Activated CD4-positive, alpha-beta memory T cell treated with anti-CD3 and anti-CD28 coated beads for 36 hours (primary cell): ENCODE data around the gene PMM2. TPM values are rescaled to one million over a fixed set of nuclear protein-coding genes. Genes with fewer than 3 reads are reported as not detected.
A peak's percentile ranks its signal among the peaks of the same experiment; 100 is the strongest.
"Not testable (repeated sequence)": the region's sequence is repeated elsewhere in the genome, so short reads cannot be mapped to it uniquely, and the experiment has no call there.

Experiments
- CTCF ChIA-PET: fragments of 350-600 bp; sonication (Branson Sonifier 250); formaldehyde crosslinking; loops from one replicate; lab custom pipeline; 2021; ENCODE audit warnings: antibody characterized with exemption, inconsistent platforms; lab: Charles Lee
- POLR2A ChIA-PET: fragments of 350-600 bp; sonication (Branson Sonifier 250); formaldehyde crosslinking; loops from one replicate; lab custom pipeline; 2021; ENCODE audit warnings: antibody characterized with exemption; lab: Charles Lee
- DNase-seq: peaks from one replicate; pipeline ENCODE4 v3.0.0-alpha.2; 2020
- H3K27ac Mint-ChIP-seq: one replicate; pipeline ENCODE4 v1.8.0; 2021; ENCODE audit warnings: mixed read lengths
- H3K27me3 Mint-ChIP-seq: one replicate; pipeline ENCODE4 v1.8.0; 2021; ENCODE audit warnings: mixed read lengths
- H3K36me3 Mint-ChIP-seq: one replicate; pipeline ENCODE4 v1.8.0; 2021; ENCODE audit warnings: mixed read lengths
- H3K4me1 Mint-ChIP-seq: one replicate; pipeline ENCODE4 v1.8.0; 2021; ENCODE audit warnings: low read depth, mixed read lengths
- H3K4me3 Mint-ChIP-seq: one replicate; pipeline ENCODE4 v1.8.0; 2021; ENCODE audit warnings: mild to moderate bottlenecking, mixed read lengths
- H3K9me3 Mint-ChIP-seq: one replicate; pipeline ENCODE4 v1.8.0; 2021; ENCODE audit warnings: mixed read lengths
- intact Hi-C: fragments of 100-400 bp; cut with micrococcal nuclease; formaldehyde crosslinking; loops from one replicate; pipeline ENCODE4 v1.15.1; 2023
- total RNA-seq, 2 experiments: library from RNA; stranded (reverse); gene quantifications; one replicate each; pipeline ENCODE4 v1.2.3, GENCODE V29; 2021

The PMM2 gene
- total RNA-seq, 2 experiments from 2014 or later, result 34.0 to 36.0 TPM

GRCh38 chr16:8866118-8866883 lies 68.7 kb downstream of the PMM2 start:
- peaks cover 43% of the 10 kb centered on the region for H3K4me1 Mint-ChIP-seq
- intact Hi-C loops, result loop anchor here (5.0 kb wide), 3 partner anchors 49 to 211 kb away; no protein-coding TSS in a partner anchor
- H3K9me3 Mint-ChIP-seq, result no peaks in the 10 kb centered on the region
- peaks cover 6% of the 10 kb centered on the region for H3K36me3 Mint-ChIP-seq
- no peak overlapping the region for H3K27ac Mint-ChIP-seq
- peak overlapping the region; percentile 53 for H3K4me3 Mint-ChIP-seq
- ChIA-PET CTCF (no interaction called here), POLR2A (no interaction called here)
- H3K27me3 Mint-ChIP-seq, result no peaks in the 10 kb centered on the region
- no peak for DNase-seq

GRCh38 chr16:8866884-8867215 lies 69.2 kb downstream of the PMM2 start:
- intact Hi-C loops, result loop anchor here (5.0 kb wide), 3 partner anchors 50 to 210 kb away; no protein-coding TSS in a partner anchor
- H3K36me3 Mint-ChIP-seq, result peaks cover 6% of the 10 kb centered on the region
- H3K4me1 Mint-ChIP-seq, result peaks cover 44% of the 10 kb centered on the region
- ChIA-PET POLR2A (interaction anchor here (2.3 kb wide), 1 partner anchor 14 kb away, joined by 11 read pairs; no protein-coding TSS in a partner anchor), CTCF (interaction anchor here (2.4 kb wide), 1 partner anchor 70 kb away, joined by 14 read pairs; no protein-coding TSS in a partner anchor)
- DNase-seq, result no peak
- H3K27me3 Mint-ChIP-seq, result no peaks in the 10 kb centered on the region
- H3K9me3 Mint-ChIP-seq, result no peaks in the 10 kb centered on the region
- H3K27ac Mint-ChIP-seq, result peak overlapping the region; percentile 78
- peak overlapping the region; percentile 91 for H3K4me3 Mint-ChIP-seq

- peak; percentile 23 for DNase-seq
- Mint-ChIP-seq H3K27me3 (no peaks in the 10 kb centered on the region), H3K4me3 (peak overlapping the region; percentile 91), H3K36me3 (peaks cover 6% of the 10 kb centered on the region), H3K9me3 (no peaks in the 10 kb centered on the region), H3K4me1 (peaks cover 44% of the 10 kb centered on the region), H3K27ac (peak overlapping the region; percentile 78)
- ChIA-PET POLR2A (interaction anchor here (2.0 to 2.3 kb wide), 3 partner anchors 8 to 24 kb away, joined by 9 to 15 read pairs (median 11); no protein-coding TSS in a partner anchor), CTCF (interaction anchor here (0.8 to 2.4 kb wide), 3 partner anchors 13 to 141 kb away, joined by 6 to 14 read pairs (median 6); no protein-coding TSS in a partner anchor)
- intact Hi-C loops, result loop anchor here (5.0 kb wide), 3 partner anchors 50 to 210 kb away; no protein-coding TSS in a partner anchor
Measured at GRCh38 chr16:8867216-8867931, 69.7 kb downstream of the PMM2 start.

GRCh38 chr16:8867932-8868415 lies 70.3 kb downstream of the PMM2 start:
- no peak for DNase-seq
- peak overlapping the region; percentile 91 for H3K4me3 Mint-ChIP-seq
- peaks cover 6% of the 10 kb centered on the region for H3K36me3 Mint-ChIP-seq
- intact Hi-C loops, result loop anchor here (2.0 to 5.0 kb wide), 6 partner anchors 51 to 223 kb away; partner anchors contain the start of genes ABAT and HAPSTR1
- H3K4me1 Mint-ChIP-seq, result peaks cover 44% of the 10 kb centered on the region
- POLR2A ChIA-PET, result interaction anchor here (0.6 to 2.3 kb wide), 10 partner anchors 9 to 207 kb away, joined by 3 to 15 read pairs (median 6); partner anchors contain the start of genes ABAT and USP7
- H3K9me3 Mint-ChIP-seq, result no peaks in the 10 kb centered on the region
- H3K27ac Mint-ChIP-seq, result peak overlapping the region; percentile 78
- CTCF ChIA-PET, result interaction anchor here (0.8 to 4.7 kb wide), 5 partner anchors 12 to 230 kb away, joined by 3 to 65 read pairs (median 6); partner anchors contain the start of gene LITAFD
- H3K27me3 Mint-ChIP-seq, result no peaks in the 10 kb centered on the region

GRCh38 chr16:8868416-8869211 lies 71.0 kb downstream of the PMM2 start, which contains the start of gene CARHSP1:
CARHSP1 (minus strand) TSS chr16:8869006; CDS start chr16:8859328, 9,678 bp downstream.
- ChIA-PET CTCF (interaction anchor here (0.7 to 4.7 kb wide), 8 partner anchors 14 to 230 kb away, joined by 3 to 65 read pairs (median 4); partner anchors contain the start of gene LITAFD), POLR2A (interaction anchor here (0.6 to 2.3 kb wide), 17 partner anchors 9 to 246 kb away, joined by 3 to 15 read pairs (median 5); partner anchors contain the start of genes ABAT, HAPSTR1, PMM2 and TMEM186)
- H3K4me3 Mint-ChIP-seq, result peak within 1 kb of the TSS; percentile 91
- no peaks in the 10 kb centered on the region for H3K9me3 Mint-ChIP-seq
- peak; percentile 90 for DNase-seq
- peaks cover 44% of the 10 kb centered on the region for H3K4me1 Mint-ChIP-seq
- peaks cover 6% of the 10 kb centered on the region for H3K36me3 Mint-ChIP-seq
- H3K27ac Mint-ChIP-seq, result peak within 1 kb of the TSS; percentile 78
- no peaks in the 10 kb centered on the region for H3K27me3 Mint-ChIP-seq
- intact Hi-C loops, result loop anchor here (1.0 to 5.0 kb wide), 8 partner anchors 23 to 222 kb away; partner anchors contain the start of genes ABAT, HAPSTR1, PMM2 and TMEM186

GRCh38 chr16:8869212-8869987 lies 71.8 kb downstream of the PMM2 start:
- no peak for DNase-seq
- peak overlapping the region; percentile 64 for H3K27ac Mint-ChIP-seq
- intact Hi-C loops, result loop anchor here (1.0 to 5.0 kb wide), 8 partner anchors 22 to 221 kb away; partner anchors contain the start of genes ABAT, HAPSTR1, PMM2 and TMEM186
- peaks cover 6% of the 10 kb centered on the region for H3K36me3 Mint-ChIP-seq
- H3K9me3 Mint-ChIP-seq, result no peaks in the 10 kb centered on the region
- H3K4me3 Mint-ChIP-seq, result peak overlapping the region; percentile 77
- ChIA-PET POLR2A (interaction anchor here (0.6 to 2.3 kb wide), 14 partner anchors 10 to 247 kb away, joined by 3 to 15 read pairs (median 6); partner anchors contain the start of genes ABAT, HAPSTR1, PMM2 and TMEM186), CTCF (interaction anchor here (0.7 to 4.7 kb wide), 8 partner anchors 13 to 229 kb away, joined by 3 to 65 read pairs (median 4); partner anchors contain the start of gene LITAFD)
- H3K27me3 Mint-ChIP-seq, result no peaks in the 10 kb centered on the region
- H3K4me1 Mint-ChIP-seq, result peaks cover 36% of the 10 kb centered on the region

- H3K27ac Mint-ChIP-seq, result not testable (repeated sequence)
Measured at GRCh38 chr16:8869988-8870241, 72.3 kb downstream of the PMM2 start.

GRCh38 chr16:8872071-8872470 lies 74.4 kb downstream of the PMM2 start:
- Mint-ChIP-seq H3K27me3 (no peaks in the 10 kb centered on the region), H3K4me3 (no peak overlapping the region), H3K9me3 (no peaks in the 10 kb centered on the region), H3K27ac (no peak overlapping the region), H3K36me3 (peaks cover 6% of the 10 kb centered on the region), H3K4me1 (peaks cover 20% of the 10 kb centered on the region)
- intact Hi-C loops, result no loop called here
- POLR2A ChIA-PET, result interaction anchor here (1.4 kb wide), 1 partner anchor 8 kb away, joined by 3 read pairs; no protein-coding TSS in a partner anchor
- DNase-seq, result no peak
- CTCF ChIA-PET, result interaction anchor here (4.7 kb wide), 1 partner anchor 11 kb away, joined by 65 read pairs; the partner anchor contains the start of gene LITAFD

More at GRCh38 chr16:8869988-8870241, 72.3 kb downstream of the PMM2 start:
- H3K36me3 Mint-ChIP-seq, H3K9me3 Mint-ChIP-seq, POLR2A ChIA-PET, DNase-seq, H3K4me3 Mint-ChIP-seq, H3K27me3 Mint-ChIP-seq: not testable (repeated sequence)
- H3K4me1 Mint-ChIP-seq, result peaks cover 35% of the 10 kb centered on the region
- intact Hi-C loops, result loop anchor here (1.0 to 5.0 kb wide), 8 partner anchors 21 to 221 kb away; partner anchors contain the start of genes ABAT, HAPSTR1, PMM2 and TMEM186
- CTCF ChIA-PET, result interaction anchor here (4.7 kb wide), 1 partner anchor 13 kb away, joined by 65 read pairs; the partner anchor contains the start of gene LITAFD

GRCh38 chr16:8872967-8873865 lies 75.6 kb downstream of the PMM2 start:
- intact Hi-C loops, result no loop called here
- CTCF ChIA-PET, result interaction anchor here (0.7 to 4.7 kb wide), 10 partner anchors 9 to 306 kb away, joined by 3 to 65 read pairs (median 3); partner anchors contain the start of gene LITAFD
- no peaks in the 10 kb centered on the region for H3K27me3 Mint-ChIP-seq
- H3K9me3 Mint-ChIP-seq, result no peaks in the 10 kb centered on the region
- H3K36me3 Mint-ChIP-seq, result no peaks in the 10 kb centered on the region
- no peak for DNase-seq
- POLR2A ChIA-PET, result interaction anchor here (0.6 to 0.9 kb wide), 2 partner anchors 18 to 254 kb away, joined by 4 read pairs; no protein-coding TSS in a partner anchor
- no peak overlapping the region for H3K27ac Mint-ChIP-seq
- H3K4me1 Mint-ChIP-seq, result peaks cover 16% of the 10 kb centered on the region
- no peak overlapping the region for H3K4me3 Mint-ChIP-seq
